IMR-90 (cell line): ENCODE results near the gene HARS1. TPM values are rescaled to one million over a fixed set of nuclear protein-coding genes. Genes with fewer than 3 reads are reported as not detected.

Experiments
- ATAC-seq: fragments of 200-7000 bp; cut with Tn5 transposase; 2 replicates; pipeline ENCODE4 v1.9.1; 2020; ENCODE audit warnings: low read depth, mild to moderate bottlenecking, moderate library complexity
- BruUV-seq: library from RNA; stranded (reverse); fragments of 400-500 nt; replicated peaks from 2 replicates; lab custom pipeline; 2021; lab: Mats Ljungman, UMichigan
- CTCF ChIA-PET: fragments of 300-600 bp; formaldehyde crosslinking; extraction: SDS; loops from one replicate; lab custom pipeline; 2021; ENCODE audit warnings: antibody characterized with exemption; lab: Yijun Ruan, JAX
- POLR2A ChIA-PET: fragments of 300-600 bp; sonication (Branson Sonifier 250); formaldehyde crosslinking; loops from one replicate; lab custom pipeline; 2022; ENCODE audit warnings: antibody characterized with exemption; ENCODE audit not compliant: unreplicated experiment; lab: Charles Lee
- DNase-seq: peaks from one replicate; pipeline ENCODE4 v3.0.0; 2013
- H2AFZ ChIP-seq: replicated peaks from 2 replicates; pipeline ENCODE3; 2013; ENCODE audit warnings: low read length, mild to moderate bottlenecking; ENCODE audit not compliant: poor library complexity
- H2AK5ac ChIP-seq: 2 replicates; pipeline ENCODE4 v1.6.1; 2013; ENCODE audit warnings: low read depth, low read length, inconsistent platforms
- H2AK9ac ChIP-seq: replicated peaks from 2 replicates; pipeline ENCODE3; 2013; ENCODE audit warnings: mild to moderate bottlenecking, low read depth, low read length, moderate library complexity; ENCODE audit not compliant: poor library complexity
- H2BK120ac ChIP-seq: 2 replicates; pipeline ENCODE4 v1.6.1; 2013; ENCODE audit warnings: low read depth, low read length, inconsistent platforms
- H2BK15ac ChIP-seq: 3 replicates; pipeline ENCODE4 v1.6.1; 2013; ENCODE audit warnings: low read depth, low read length, inconsistent platforms
- H2BK20ac ChIP-seq: 2 replicates; pipeline ENCODE4 v1.6.1; 2013; ENCODE audit warnings: low read depth, mild to moderate bottlenecking, inconsistent platforms, low read length, moderate library complexity
- H2BK5ac ChIP-seq: 2 replicates; pipeline ENCODE4 v1.6.1; 2013; ENCODE audit warnings: mild to moderate bottlenecking, low read depth, low read length, inconsistent platforms; ENCODE audit not compliant: poor library complexity, severe bottlenecking
- H3K14ac ChIP-seq: replicated peaks from 2 replicates; pipeline ENCODE4 v1.6.1; 2013; ENCODE audit warnings: low read depth, low read length, inconsistent platforms
- H3K18ac ChIP-seq: 2 replicates; pipeline ENCODE4 v1.6.1; 2013; ENCODE audit warnings: low read depth, low read length, control low read depth
- H3K23ac ChIP-seq: 2 replicates; pipeline ENCODE4 v1.6.1; 2013; ENCODE audit warnings: low read depth, low read length, inconsistent platforms
- H3K27ac ChIP-seq: 2 replicates; pipeline ENCODE4 v1.5.1; 2013; ENCODE audit warnings: mild to moderate bottlenecking, control low read depth, low read length; ENCODE audit not compliant: insufficient read depth
- H3K27me3 ChIP-seq: 2 replicates; pipeline ENCODE4 v1.6.1; 2013; ENCODE audit warnings: low read length; ENCODE audit not compliant: control insufficient read depth, insufficient read depth
- H3K36me3 ChIP-seq: 2 replicates; pipeline ENCODE4 v1.6.1; 2013; ENCODE audit warnings: low read length, mixed read lengths; ENCODE audit not compliant: control insufficient read depth, insufficient read depth
- H3K4ac ChIP-seq: 2 replicates; pipeline ENCODE4 v1.6.1; 2013; ENCODE audit warnings: low read depth, low read length, inconsistent platforms
- H3K4me1 ChIP-seq: 2 replicates; pipeline ENCODE4 v1.6.1; 2013; ENCODE audit warnings: low read length, mixed read lengths; ENCODE audit not compliant: control insufficient read depth, insufficient read depth
- H3K4me2 ChIP-seq: 2 replicates; pipeline ENCODE4 v1.6.1; 2013; ENCODE audit warnings: low read depth, mild to moderate bottlenecking, control low read depth, low read length, moderate library complexity
- H3K4me3 ChIP-seq: 2 replicates; pipeline ENCODE4 v1.5.1; 2013; ENCODE audit warnings: low read depth, mild to moderate bottlenecking, control low read depth, low read length, moderate library complexity; ENCODE audit not compliant: insufficient read depth
- H3K56ac ChIP-seq: 2 replicates; pipeline ENCODE4 v1.6.1; 2013; ENCODE audit warnings: low read length, inconsistent platforms; ENCODE audit not compliant: insufficient read depth; ENCODE audit errors: extremely low read depth
- H3K79me1 ChIP-seq, 2 experiments: 2 replicates each; pipeline ENCODE4 v1.6.1; 2013; ENCODE audit warnings: low read length in 2 of 2, inconsistent platforms in 1 of 2, low read depth in 1 of 2
- H3K9ac ChIP-seq: 2 replicates; pipeline ENCODE4 v1.6.1; 2013; ENCODE audit warnings: low read depth, low read length, control low read depth
- H3K9me1 ChIP-seq: 2 replicates; pipeline ENCODE4 v1.6.1; 2013; ENCODE audit warnings: low read length, inconsistent platforms; ENCODE audit not compliant: insufficient read depth
- H3K9me3 ChIP-seq: 2 replicates; pipeline ENCODE4 v1.6.1; 2013; ENCODE audit warnings: low read length; ENCODE audit not compliant: control insufficient read depth, insufficient read depth
- H4K20me1 ChIP-seq: 2 replicates; pipeline ENCODE4 v1.6.1; 2013; ENCODE audit warnings: low read length, inconsistent platforms; ENCODE audit not compliant: insufficient read depth
- H4K5ac ChIP-seq: 2 replicates; pipeline ENCODE4 v1.6.1; 2013; ENCODE audit warnings: mild to moderate bottlenecking, low read depth, low read length, control low read depth
- H4K8ac ChIP-seq, 2 experiments: 2 replicates each; pipeline ENCODE4 v1.6.1; 2013; ENCODE audit warnings: low read depth in 2 of 2, low read length in 2 of 2, control low read depth in 1 of 2, inconsistent platforms in 1 of 2
- H4K91ac ChIP-seq: 2 replicates; pipeline ENCODE4 v1.6.1; 2013; ENCODE audit warnings: low read depth, low read length, inconsistent platforms; ENCODE audit not compliant: insufficient read depth
- CEBPB ChIP-seq: IDR thresholded peaks from 2 replicates; pipeline ENCODE4 v1.6.1; 2012; ENCODE audit warnings: low read depth, low read length, improper control_type of control experiment
- ELK1 ChIP-seq: fragments of 150-350 bp; IDR thresholded peaks from 2 replicates; pipeline ENCODE4 v1.6.1; 2016; ENCODE audit warnings: low read depth, mild to moderate bottlenecking, low read length, moderate library complexity, borderline replicate concordance
- SMC3 ChIP-seq: fragments of 150-350 bp; IDR thresholded peaks from 2 replicates; pipeline ENCODE4 v1.6.1; 2016; ENCODE audit warnings: low read depth, mild to moderate bottlenecking, antibody characterized with exemption, low read length, moderate library complexity
- WGBS, 2 experiments: methylation state at CpG; one replicate each; pipeline versions ENCODE4 v1.1.5 to v1.1.7; 2013; ENCODE audit warnings: missing lambda C conversion rate in 2 of 2; ENCODE audit not compliant: insufficient read length in 1 of 2; ENCODE audit errors: extremely low coverage in 2 of 2; 5-methylcytosine and 5-hydroxymethylcytosine counted together
- dilution Hi-C: fragments of 300-500 bp; cut with HindIII; formaldehyde crosslinking; loops from one replicate; pipeline ENCODE4 v1.14.3; 2018; ENCODE audit warnings: low sequenced_read_pairs; ENCODE audit not compliant: unreplicated experiment
- in situ Hi-C: fragments of 300-500 bp; cut with MboI; formaldehyde crosslinking; loops from 3 replicates; pipeline ENCODE4 v1.14.3; 2019; ENCODE audit warnings: low sequenced_read_pairs, inconsistent platforms, mixed read lengths
- intact Hi-C: fragments of 100-400 bp; cut with micrococcal nuclease; formaldehyde crosslinking; loops from 2 replicates; pipeline ENCODE4 v1.10.0; 2022
- polyA plus RNA-seq, 3 experiments: library from polyadenylated mRNA; depleted of rRNA; stranded (reverse); fragments of >200 nt; gene quantifications; 2 replicates each; pipeline ENCODE4 v1.2.3, GENCODE V29; 2012; ENCODE audit warnings: low replicate concordance in 1 of 3
- total RNA-seq: library from RNA; depleted of rRNA; stranded (reverse); fragments of >200 nt; gene quantifications from 2 replicates; pipeline ENCODE4 v1.2.3, GENCODE V29; 2012

HARS1 gene
- total and polyA plus RNA-seq, 2 of the 4 experiments (the other 2 are of a cell fraction) = 97.6 to 141 TPM

- dilution Hi-C loops = no loop called here
Measured at GRCh38 chr5:140647042-140647419, 44.1 kb downstream of the HARS1 start.

More at GRCh38 chr5:140647042-140647419, 44.1 kb downstream of the HARS1 start:
- Histone ChIP-seq H3K23ac (peak overlapping the region; percentile 41), H3K18ac (no peak overlapping the region), H4K91ac (no peak overlapping the region), H3K14ac (0 out of 2 replicates have a peak overlapping the region, but pooled peaks have one; percentile 16), H2AK9ac (peak overlapping the region; percentile 84), H4K5ac (peak overlapping the region; percentile 30), H2AK5ac (0 out of 2 replicates have a peak overlapping the region, but pooled peaks have one; percentile 9), H4K20me1 (no peaks in the 10 kb centered on the region), H3K4me3 (peak overlapping the region; percentile 82), H3K79me1 (peaks cover 19 to 38% of the 10 kb centered on the region in 2 experiments), H2BK5ac (no peak overlapping the region), H3K4me1 (peaks cover 5% of the 10 kb centered on the region; the same call in 1 of the 2 replicates), H2BK20ac (no peak overlapping the region), H3K36me3 (peaks cover 25% of the 10 kb centered on the region), H3K27me3 (no peaks in the 10 kb centered on the region), H4K8ac (peak overlapping the region; percentile 0 to 28; a peak in 2 of 4 replicates), H2AFZ (peak overlapping the region; percentile 93), H3K56ac (peak overlapping the region; percentile 24; the same call in 1 of the 2 replicates), H3K4me2 (peak overlapping the region; percentile 98), H2BK15ac (no peak overlapping the region), H3K4ac (peak overlapping the region; percentile 15; the same call in 1 of the 2 replicates), H3K9me1 (peaks cover 3% of the 10 kb centered on the region; the same call in 1 of the 2 replicates), H3K27ac (peak overlapping the region; percentile 25), H3K9ac (peak overlapping the region; percentile 74), H3K9me3 (no peaks in the 10 kb centered on the region), H2BK120ac (no peak overlapping the region)
- CTCF ChIA-PET = interaction anchor here (0.8 to 1.1 kb wide), 2 partner anchors 71 to 403 kb away, joined by 3 read pairs; no protein-coding TSS in a partner anchor
- in situ Hi-C loops = loop anchor here (5.0 kb wide), 1 partner anchor 85 kb away; the partner anchor contains the start of genes APBB3 and SLC35A4
- DNase-seq (no peak), ATAC-seq (peak; percentile 25)
- BruUV-seq = no TSS peak
- 0% methylated on average over 14 of the region's 27 CpGs; no CpG with 5 or more reads in 1 of the 2 experiments for WGBS, 2 experiments
- TF ChIP-seq ELK1 (no peak), SMC3 (peak; percentile 1; the same call in 1 of the 2 replicates), CEBPB (no peak)
- POLR2A ChIA-PET = interaction anchor here (0.9 to 1.0 kb wide), 2 partner anchors 33 to 68 kb away, joined by 3 read pairs; no protein-coding TSS in a partner anchor
- intact Hi-C loops = loop anchor here (2.0 to 5.0 kb wide), 2 partner anchors 14 to 245 kb away; partner anchors contain the start of gene ANKHD1
